ENCODE results near the gene ATXN3L.

GRCh38 chrX:13275031-13275430, 44.8 kb downstream of the ATXN3L start:
- TF ChIP-seq RBBP5 (IDR thresholded peaks at IDR 0.05; ENCODE audit: borderline replicate concordance, low read depth, low read length) = no peak
- TF ChIP-seq ATF3 (IDR thresholded peaks at IDR 0.05; ENCODE audit: insufficient read depth, low read depth, low read length) = no peak
- TF ChIP-seq, protein P1, sequence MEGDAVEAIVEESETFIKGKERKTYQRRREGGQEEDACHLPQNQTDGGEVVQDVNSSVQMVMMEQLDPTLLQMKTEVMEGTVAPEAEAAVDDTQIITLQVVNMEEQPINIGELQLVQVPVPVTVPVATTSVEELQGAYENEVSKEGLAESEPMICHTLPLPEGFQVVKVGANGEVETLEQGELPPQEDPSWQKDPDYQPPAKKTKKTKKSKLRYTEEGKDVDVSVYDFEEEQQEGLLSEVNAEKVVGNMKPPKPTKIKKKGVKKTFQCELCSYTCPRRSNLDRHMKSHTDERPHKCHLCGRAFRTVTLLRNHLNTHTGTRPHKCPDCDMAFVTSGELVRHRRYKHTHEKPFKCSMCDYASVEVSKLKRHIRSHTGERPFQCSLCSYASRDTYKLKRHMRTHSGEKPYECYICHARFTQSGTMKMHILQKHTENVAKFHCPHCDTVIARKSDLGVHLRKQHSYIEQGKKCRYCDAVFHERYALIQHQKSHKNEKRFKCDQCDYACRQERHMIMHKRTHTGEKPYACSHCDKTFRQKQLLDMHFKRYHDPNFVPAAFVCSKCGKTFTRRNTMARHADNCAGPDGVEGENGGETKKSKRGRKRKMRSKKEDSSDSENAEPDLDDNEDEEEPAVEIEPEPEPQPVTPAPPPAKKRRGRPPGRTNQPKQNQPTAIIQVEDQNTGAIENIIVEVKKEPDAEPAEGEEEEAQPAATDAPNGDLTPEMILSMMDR (IDR thresholded peaks at IDR 0.05; ENCODE audit: control extremely low read depth in 1 of 3, insufficient read depth in 1 of 3, low read depth in 1 of 3, low read length in 3 of 3) = no peak
- no peak for TF ChIP-seq YY1 (IDR thresholded peaks at IDR 0.05; ENCODE audit: low read depth, low read length)
- no peak for TF ChIP-seq POLR2AphosphoS5 (IDR thresholded peaks at IDR 0.05; ENCODE audit: low read depth, low read length)
